Measurements from ENCODE around the gene NTNG1. TPM values are rescaled to one million over a fixed set of nuclear protein-coding genes. Genes with fewer than 3 reads are reported as not detected.

NTNG1 gene
- total RNA-seq, 1 experiment from 2014 or later = 1.5 TPM

DNA sequence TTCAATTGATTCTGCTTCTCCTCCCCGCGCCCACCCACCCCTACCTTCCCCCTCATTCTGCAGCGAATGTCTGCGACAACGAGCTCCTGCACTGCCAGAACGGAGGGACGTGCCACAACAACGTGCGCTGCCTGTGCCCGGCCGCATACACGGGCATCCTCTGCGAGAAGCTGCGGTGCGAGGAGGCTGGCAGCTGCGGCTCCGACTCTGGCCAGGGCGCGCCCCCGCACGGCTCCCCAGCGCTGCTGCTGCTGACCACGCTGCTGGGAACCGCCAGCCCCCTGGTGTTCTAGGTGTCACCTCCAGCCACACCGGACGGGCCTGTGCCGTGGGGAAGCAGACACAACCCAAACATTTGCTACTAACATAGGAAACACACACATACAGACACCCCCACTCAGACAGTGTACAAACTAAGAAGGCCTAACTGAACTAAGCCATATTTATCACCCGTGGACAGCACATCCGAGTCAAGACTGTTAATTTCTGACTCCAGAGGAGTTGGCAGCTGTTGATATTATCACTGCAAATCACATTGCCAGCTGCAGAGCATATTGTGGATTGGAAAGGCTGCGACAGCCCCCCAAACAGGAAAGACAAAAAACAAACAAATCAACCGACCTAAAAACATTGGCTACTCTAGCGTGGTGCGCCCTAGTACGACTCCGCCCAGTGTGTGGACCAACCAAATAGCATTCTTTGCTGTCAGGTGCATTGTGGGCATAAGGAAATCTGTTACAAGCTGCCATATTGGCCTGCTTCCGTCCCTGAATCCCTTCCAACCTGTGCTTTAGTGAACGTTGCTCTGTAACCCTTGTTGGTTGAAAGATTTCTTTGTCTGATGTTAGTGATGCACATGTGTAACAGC, 339.9 kb downstream of the NTNG1 start:
- no peak overlapping the region for H3K4me2 ChIP-seq (ENCODE audit: insufficient read depth, insufficient read length, low read length)
- H3K23ac ChIP-seq (ENCODE audit: insufficient read length, low read depth, low read length) = no peak overlapping the region
- H3K9ac ChIP-seq (ENCODE audit: extremely low read depth, insufficient read length, low read length) = no peak overlapping the region
- H2AK5ac ChIP-seq (ENCODE audit: insufficient read length, low read length) = no peak overlapping the region
- H3K4me1 ChIP-seq (ENCODE audit: insufficient read depth, low read length) = no peaks in the 10 kb centered on the region
- DNase-seq = no peak
- H3K27me3 ChIP-seq (ENCODE audit: insufficient read depth, low read length) = no peaks in the 10 kb centered on the region
- H4K5ac ChIP-seq (ENCODE audit: insufficient read length, low read depth, low read length) = no peak overlapping the region
- no peak overlapping the region for H2AFZ ChIP-seq (ENCODE audit: low read length)
- no peak overlapping the region for H3K56ac ChIP-seq (ENCODE audit: insufficient read length, low read depth, low read length)
- H3K79me1 ChIP-seq (ENCODE audit: insufficient read depth, low read depth, low read length, poor library complexity, severe bottlenecking) = no peaks in the 10 kb centered on the region
- Mint-ChIP-seq H3K27ac (peak overlapping the region in 1 of 3 experiments; percentile 76; a peak in 1 of 7 replicates), H3K4me1 (peaks cover 0 to 6% of the 10 kb centered on the region in 2 experiments; a peak in 1 of 4 replicates), H3K27me3 (ENCODE audit: low read depth) (no peaks in the 10 kb centered on the region), H3K36me3 (ENCODE audit: insufficient read depth in 1 of 3, low read depth in 3 of 3) (no peaks in the 10 kb centered on the region), H3K4me3 (no peak overlapping the region), H3K9me3 (no peaks in the 10 kb centered on the region)
- no peak overlapping the region for H2BK5ac ChIP-seq (ENCODE audit: insufficient read length, low read length)
- H2BK15ac ChIP-seq (ENCODE audit: low read depth, low read length) = no peak overlapping the region
- no peak overlapping the region for H4K91ac ChIP-seq (ENCODE audit: insufficient read length, low read depth, low read length)
- H2BK12ac ChIP-seq (ENCODE audit: insufficient read length, low read depth, low read length) = no peak overlapping the region
- no CpG with 5 or more reads among the region's 37 CpGs for WGBS (ENCODE audit: extremely low coverage, insufficient read length, low lambda C conversion rate)
- H4K8ac ChIP-seq (replicated peaks; ENCODE audit: insufficient read length, low read depth, low read length) = no peak overlapping the region
- no peaks in the 10 kb centered on the region for H4K20me1 ChIP-seq (ENCODE audit: control insufficient read depth, insufficient read depth, insufficient read length)
- H3K23me2 ChIP-seq (ENCODE audit: insufficient read length, low read depth, low read length, poor library complexity, severe bottlenecking) = no peaks in the 10 kb centered on the region
- H3K9me3 ChIP-seq (ENCODE audit: control insufficient read depth, low read depth, low read length) = no peaks in the 10 kb centered on the region
- no peak overlapping the region for H3K14ac ChIP-seq (ENCODE audit: insufficient read depth, low read length)
- H3K27ac ChIP-seq (ENCODE audit: insufficient read length, low read depth, low read length) = no peak overlapping the region
- H3T11ph ChIP-seq (ENCODE audit: low read length) = no peak overlapping the region
- no peak overlapping the region for H3K18ac ChIP-seq (ENCODE audit: insufficient read length, low read depth, low read length)
- no peak overlapping the region for H2BK120ac ChIP-seq (ENCODE audit: low read depth, low read length, poor library complexity, severe bottlenecking)
- H2BK20ac ChIP-seq (ENCODE audit: low read depth, low read length, poor library complexity, severe bottlenecking) = no peak overlapping the region
- H3K79me2 ChIP-seq (ENCODE audit: insufficient read depth, low read length) = no peaks in the 10 kb centered on the region
- no peak overlapping the region for H3K4ac ChIP-seq (ENCODE audit: low read depth, low read length)
- no peak for TF ChIP-seq CTCF (conservative IDR thresholded peaks at IDR 0.05)
